Activated gamma-delta T cell (primary cell): ENCODE measurements around the gene NKX2-3.

Source experiments
- DNase-seq: peaks from one replicate; lab custom pipeline; 2025; lab: John Stamatoyannopoulos, UW

The NKX2-3 gene

DNA sequence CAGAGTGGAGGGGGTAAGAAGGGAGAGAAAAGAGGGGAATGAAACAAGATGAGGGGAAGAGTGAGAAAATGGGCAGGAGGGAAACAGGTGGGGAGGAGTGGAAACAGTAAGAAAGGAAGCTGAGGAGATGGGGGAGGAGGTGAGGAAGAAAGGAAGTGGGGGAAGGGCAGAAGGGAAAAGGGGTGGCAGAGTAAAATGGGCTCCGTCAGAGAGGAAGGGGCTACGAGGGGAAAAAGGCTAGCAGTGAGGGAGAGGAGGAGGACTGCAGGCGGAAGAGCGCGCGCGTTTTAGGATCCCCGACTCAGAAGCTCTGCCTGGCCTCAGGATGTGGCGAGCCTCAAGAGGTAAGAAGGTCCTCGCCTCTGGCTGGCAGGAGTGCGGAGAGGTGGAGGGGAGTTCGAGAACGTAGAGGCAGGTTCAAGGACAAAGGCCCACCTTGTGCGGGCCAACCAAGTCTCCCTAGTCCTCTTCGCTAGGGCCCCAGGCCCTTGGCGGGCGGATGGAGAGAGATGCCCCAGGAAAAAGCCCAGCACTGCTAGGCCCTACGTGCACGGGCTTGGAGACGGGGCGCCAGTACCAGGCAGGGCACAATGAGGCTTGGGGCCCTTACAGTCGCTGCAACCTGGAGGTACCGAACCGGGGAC is 5.8 kb upstream of the NKX2-3 start:
- no peak for DNase-seq

DNA sequence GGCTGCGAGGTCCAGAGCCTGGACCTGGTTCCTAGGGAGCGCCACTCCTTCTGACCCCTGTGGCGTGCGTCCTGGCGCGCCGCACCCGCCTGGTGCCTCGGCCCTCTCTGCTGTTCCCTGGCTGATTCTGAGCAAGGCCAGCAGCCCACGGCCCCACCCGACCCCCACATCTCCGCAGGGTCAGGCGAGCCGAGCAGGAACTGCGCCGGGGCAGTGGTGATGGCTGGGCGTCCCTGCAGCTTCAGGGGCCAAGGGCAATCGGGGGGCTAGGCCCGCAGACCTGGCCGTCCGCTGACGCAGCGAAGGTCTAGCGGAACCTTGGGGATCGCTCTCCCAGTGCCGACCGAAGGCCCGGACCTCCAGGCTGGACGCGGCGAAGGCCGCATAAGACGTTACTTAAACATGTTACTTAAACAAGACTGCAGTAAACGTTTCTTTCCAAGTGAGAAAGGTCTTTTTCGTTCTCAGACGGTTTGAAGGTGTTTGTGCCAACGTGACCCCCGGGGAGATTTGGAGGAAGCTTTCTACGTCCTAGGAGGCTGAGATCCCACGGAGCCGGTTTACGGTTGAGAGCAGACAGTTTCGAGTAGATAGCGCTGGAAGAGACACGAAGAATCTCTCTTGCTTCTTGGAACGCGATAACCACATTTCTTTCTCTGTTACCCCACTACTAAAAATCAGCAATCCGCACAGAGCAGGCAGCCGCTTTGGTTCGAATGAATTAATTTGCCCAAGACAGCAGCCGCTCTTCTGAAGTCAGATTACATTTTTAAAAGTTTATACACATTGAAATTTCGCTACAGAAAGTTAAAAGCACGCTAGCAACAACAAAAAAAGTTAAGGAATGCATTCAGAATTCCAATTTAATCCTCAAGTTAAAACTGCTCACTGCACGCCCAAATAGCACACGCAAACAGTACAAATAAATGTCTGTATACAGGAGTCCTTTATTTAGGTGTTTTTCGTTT is 4.9 kb upstream of the NKX2-3 start:
- no peak for DNase-seq

DNA sequence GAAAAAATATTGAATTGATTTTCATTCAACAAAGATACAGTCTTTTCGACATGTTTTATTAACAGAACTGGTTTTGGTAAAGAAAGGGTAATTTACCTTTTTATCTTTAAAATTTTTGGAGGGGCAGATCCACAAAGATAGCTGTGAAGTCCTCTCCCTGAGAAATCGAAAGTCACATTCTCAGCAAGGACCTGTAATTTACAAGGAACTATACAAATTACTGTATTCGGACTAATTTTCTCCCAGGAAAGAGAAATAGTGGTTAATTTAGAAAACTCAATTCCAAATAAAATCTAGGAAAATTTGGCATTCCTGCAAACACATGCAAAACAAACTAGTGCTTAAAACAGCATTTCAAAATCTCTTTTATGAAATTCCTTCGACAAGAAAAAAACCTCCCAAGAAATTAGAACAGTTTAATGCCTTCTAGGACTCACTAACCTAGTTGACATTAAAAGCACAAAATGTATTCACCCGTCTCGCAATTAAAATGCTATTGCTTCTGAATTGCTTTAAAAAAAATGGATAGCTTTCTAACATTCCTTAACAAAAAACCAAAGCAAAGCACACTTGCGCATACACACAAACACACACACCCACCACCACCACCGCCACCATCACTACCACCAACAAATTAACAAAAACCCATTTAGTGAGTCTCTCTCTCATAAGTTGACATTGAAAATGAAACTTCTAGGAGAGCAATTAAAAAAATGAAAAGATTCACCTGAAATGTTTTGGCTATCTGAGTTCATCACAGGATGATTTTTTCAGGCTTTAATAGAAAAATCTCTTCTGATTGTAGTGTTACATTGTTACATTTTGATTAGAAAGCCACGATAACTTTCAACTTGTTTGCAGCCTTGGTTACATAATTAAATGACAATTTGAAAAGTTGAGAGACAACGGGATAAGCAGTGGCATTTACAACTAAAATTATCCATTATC is 4.0 kb upstream of the NKX2-3 start:
- no peak for DNase-seq

GRCh38 chr10:99529591-99530107 is 3.1 kb upstream of the NKX2-3 start:
- DNase-seq = no peak

DNA sequence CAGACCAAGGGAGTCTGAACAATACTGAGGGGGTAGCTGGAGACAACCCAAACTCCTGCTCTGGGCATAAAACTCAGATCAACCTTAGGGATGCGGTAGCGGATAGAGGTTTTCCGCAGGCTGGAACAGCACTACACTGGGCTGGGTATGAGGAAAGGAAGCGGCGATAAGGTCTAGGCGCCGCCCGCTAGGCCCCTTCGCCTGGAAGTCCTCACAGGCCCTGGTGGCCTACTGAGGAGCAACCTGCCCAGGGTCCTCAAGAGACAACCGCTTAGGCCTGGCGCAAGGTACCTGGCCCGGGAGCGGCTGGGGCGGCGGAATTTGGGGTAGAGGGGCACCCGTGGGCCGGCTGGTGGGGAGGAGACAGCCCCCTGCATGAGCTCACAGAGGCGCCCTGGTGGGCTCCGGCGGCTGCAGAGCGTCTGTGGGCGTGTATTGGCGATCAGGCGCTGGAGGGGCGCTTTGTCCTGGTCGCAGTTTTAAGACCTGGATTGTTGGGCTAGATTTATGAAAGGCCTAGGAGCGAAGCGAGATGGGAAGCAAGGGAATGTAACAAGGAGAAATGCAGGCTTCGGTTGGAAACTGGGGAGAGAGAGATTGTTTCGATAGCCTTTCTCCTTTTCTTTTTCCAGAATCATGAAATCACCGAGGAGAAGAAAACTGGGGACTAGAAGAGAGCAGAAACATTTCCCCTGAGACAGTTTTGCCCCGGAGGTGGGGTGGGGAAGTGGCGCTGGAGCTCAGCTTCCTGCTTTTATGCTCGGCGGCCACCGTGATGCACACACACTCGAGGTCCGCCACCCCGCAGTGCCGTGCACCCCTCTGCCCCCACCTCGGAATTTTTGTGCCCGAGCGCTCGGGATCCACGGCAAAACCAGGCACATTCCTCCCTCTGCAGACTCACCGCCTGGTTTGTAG is 2.4 kb upstream of the NKX2-3 start:
- DNase-seq = no peak

DNA sequence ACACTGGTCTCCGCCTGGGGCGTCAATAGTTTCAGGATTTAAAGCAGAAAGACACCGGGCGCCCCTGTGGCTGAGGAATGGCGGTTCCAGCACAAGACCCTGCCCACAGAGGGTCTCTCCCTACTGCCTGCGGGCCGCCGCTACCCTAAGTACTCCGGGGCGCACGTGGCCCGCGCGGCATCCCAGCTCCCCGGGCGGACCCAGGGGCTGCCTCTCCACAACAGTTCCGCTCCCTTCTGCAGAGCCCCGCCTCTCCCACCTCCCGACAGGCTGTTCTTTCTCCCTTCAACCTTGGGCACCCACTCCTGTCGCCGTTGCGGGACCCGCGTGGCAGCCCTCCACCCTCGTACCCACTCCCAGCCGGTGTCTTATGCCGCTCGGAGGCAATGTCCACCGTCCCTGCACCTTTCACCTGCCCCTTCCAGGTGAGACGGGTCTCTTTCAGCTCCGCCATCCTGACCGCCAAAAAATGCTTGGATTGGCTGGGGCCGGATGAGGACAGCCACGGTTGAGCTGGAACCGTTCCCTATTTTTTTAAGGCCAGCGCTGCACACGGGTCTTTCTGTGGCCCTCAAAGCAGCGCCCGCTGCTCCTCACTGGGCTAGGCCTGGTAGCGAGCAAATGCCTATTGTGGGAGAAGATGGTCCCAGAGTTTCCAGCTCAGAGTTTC is 1.6 kb upstream of the NKX2-3 start:
- DNase-seq = no peak

- DNase-seq = no peak
Measured at GRCh38 chr10:99531696-99532593, 797 bp upstream of the NKX2-3 start.

DNA sequence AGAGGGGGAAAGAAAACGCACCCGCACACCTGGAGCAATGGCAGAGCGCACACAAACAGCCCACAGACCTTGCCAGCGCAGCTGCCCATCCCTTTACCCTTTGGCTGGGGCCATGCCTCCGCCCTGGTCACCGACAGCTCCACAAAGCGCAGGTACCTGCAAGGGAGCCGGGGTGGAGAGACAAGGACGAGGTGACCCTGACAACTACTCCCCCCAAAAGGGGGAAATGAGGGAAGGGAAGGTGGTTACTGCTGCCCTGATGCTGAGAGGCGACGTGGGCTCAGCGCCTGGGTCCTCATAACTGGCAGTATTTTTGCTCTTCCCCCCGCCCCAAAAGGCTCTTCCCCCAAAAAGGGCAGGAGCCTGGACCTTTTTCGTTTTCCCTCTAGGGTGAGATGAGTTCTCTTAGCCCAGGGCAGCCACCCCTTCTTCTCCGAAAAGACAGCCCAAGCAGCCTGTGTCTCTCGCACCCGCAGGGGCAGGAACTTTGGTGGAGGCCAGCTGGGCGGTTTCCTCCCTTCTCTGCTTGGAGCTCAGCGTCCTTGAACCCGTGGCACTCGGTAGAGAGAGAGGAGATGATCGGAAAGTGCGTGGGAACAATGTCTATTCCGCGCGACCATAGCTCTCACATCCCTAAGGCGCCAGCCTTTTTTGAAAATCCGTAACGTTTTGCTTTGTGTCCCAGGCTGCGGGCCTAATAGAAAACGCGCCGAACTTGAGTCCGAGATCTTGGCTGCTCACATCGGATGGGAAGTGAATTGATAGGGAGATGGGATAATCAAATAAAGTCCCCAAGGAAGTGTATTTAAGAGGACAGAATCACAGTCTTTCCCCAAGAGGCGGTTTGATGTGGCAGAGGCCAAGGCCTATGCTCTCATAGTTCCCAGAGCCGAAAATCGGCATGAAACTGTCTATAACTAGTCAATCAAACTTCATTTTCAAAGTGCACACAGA is 1.0 kb downstream of the NKX2-3 start:
- DNase-seq = no peak

DNA sequence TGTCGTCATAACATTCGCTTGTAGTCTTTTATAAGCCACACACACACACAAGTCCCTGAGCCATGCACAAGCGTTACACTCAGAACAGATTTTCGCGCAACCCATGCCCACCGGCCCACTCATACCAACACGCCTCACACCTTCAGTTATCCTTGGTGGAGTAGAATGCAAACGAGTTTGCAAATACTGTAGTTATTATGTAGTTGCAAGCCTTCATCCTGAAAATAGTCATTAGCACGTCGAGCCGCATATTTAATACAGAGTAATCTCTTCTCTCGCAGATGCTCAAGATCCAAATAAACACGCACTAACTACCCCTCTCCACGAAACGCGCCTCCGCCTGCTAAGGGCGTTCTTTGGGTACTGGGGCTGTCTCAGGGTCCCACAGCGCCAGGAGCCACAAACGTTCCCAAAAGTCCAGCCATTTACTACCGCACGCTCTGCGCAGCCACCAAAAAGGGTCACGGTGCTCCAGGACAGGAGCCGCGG is 1.8 kb downstream of the NKX2-3 start:
- DNase-seq = no peak

- no peak for DNase-seq
Measured at GRCh38 chr10:99534939-99535763, 2.4 kb downstream of the NKX2-3 start.

DNA sequence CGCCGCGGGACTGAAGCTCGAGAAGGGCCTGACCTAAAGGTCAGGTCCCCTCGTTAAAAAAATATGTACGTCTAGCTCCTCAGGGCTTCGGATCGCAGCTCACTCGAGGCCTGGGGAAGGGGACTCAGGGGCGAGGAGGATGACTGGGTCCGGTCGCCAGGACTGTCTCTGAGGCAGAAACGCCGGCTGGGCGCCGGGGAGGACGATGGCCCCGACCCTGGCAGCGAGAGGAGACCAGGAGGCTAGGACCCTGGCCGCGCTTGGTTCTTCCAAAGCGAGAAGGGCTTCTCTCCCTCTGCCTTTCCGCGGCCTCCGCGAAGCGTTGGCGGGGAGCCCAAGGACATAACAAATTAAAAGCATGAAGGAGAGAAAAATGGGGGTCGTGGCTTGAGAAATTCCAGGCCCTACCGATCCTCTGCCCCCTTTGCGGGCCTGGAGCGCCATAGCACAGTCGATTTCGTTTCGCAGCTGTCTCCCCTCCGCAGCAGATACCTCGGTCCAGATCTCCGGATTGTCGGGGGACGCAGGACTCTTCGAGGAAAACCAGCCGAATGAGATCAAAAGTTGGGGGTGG is 3.1 kb downstream of the NKX2-3 start:
- no peak for DNase-seq

- DNase-seq = no peak
Measured at GRCh38 chr10:99536338-99537085, 3.8 kb downstream of the NKX2-3 start.

DNA sequence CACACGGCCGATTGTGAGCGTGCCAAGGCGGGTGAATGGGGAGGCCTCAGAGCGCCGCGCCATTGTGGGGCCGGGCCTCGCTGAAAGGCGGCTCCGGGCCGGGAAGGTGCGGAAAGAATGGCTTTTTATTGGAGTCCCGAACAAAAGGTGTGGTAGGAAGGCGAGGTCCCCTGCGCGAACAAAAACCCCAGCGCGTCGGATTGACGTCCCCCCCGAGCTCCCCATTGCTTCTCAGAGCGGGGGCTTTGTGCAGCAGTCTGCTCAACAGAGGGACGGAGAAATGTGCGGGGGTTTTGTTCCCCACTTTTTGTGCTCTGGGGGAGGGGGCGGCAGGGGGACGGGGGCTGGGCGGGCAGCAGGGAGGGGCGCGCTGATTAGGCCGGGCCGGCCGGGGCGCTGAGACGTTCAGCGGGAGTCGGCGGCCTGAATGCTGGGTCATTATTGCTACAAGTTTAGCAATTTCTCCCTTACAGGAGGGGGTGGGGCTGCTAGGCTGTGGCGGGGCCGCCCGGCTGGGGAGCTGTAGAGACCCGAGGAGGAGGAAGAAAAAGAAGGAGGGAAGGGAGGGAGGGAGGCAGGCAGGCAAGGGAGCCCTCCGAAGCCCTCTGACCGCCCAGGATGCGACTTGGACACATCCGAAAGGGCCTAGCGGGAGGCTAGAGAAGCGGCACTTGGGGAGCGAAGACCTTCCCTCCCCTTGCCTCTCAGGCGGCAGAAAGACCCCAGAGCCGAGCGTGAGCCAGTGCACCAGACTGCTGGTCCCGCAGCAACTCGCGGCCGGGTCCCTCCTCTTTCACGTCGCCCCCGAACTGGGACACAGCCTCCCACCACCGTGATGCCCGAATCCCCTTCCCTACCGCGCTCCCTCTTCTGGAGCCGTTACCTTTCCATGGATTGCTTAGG is 4.6 kb downstream of the NKX2-3 start:
- DNase-seq = no peak

DNA sequence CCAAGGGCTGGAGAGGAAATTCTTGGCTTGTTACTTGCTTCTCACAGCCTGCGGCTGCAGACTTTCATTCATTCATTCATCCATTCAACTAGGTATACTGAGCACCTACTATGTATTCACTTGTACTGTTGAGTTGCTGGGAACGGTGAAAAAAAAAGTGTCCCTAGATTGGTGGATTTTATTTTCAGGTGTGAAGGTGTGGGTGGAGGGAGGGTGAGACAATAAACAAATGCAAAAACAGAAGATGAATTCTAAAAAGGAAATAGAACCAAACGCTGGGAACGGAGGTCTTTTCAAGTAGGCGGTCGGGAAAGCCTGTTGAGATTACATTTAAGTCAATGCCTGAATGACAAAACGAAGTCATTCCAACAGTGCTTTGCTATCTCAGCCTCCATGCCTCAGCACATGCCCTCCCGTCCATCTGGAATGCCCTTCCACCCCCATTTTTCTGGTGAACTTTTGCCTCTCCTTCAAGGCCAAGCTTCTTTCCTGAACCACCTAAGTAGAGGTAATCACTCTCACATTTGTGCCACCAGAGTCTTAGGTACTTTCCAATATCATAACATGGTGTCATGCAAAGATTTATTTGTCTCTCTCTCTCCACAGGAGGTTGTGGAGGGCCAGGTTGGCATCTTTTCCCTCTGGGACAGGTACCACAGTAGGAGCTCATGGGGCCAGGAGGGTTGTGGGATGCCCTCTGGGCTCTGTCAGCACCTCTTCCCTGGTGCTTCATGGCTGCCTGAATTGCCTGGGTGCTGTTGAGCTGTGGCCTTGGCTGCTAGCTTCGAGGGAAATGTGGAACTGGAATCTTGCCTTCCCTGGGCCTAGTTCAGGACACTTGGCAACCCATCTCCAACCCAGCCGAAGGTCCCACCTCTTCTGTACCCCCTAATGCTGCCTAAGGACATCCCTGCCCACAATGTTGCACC is 5.5 kb downstream of the NKX2-3 start:
- DNase-seq = no peak
